ENCODE data around the gene CCDC117.

GRCh38 chr22:28730179-28730578 lies 42.3 kb upstream of the CCDC117 start:
- TF ChIP-seq SP1 (IDR thresholded peaks at IDR 0.05): no peak
- TF ChIP-seq TARDBP (IDR thresholded peaks at IDR 0.05): no peak
- TF ChIP-seq FOXK2 (IDR thresholded peaks at IDR 0.05): no peak
- TF ChIP-seq L3MBTL2 (conservative IDR thresholded peaks at IDR 0.05): no peak
- TF ChIP-seq PKNOX1 (IDR thresholded peaks at IDR 0.05): no peak
- no peak for TF ChIP-seq ARNT (IDR thresholded peaks at IDR 0.05)
- no peak for TF ChIP-seq NFRKB (IDR thresholded peaks at IDR 0.05)
- TF ChIP-seq ELF4 (IDR thresholded peaks at IDR 0.05): no peak
- no peak for TF ChIP-seq SUZ12 (IDR thresholded peaks at IDR 0.05)
- TF ChIP-seq CTBP1 (IDR thresholded peaks at IDR 0.05; ENCODE audit: borderline replicate concordance): no peak
- TF ChIP-seq FOXM1 (IDR thresholded peaks at IDR 0.05; ENCODE audit: borderline replicate concordance): no peak
- TF ChIP-seq HDGF (IDR thresholded peaks at IDR 0.05; ENCODE audit: borderline replicate concordance): no peak
- TF ChIP-seq ZNF384 (IDR thresholded peaks at IDR 0.05): no peak
- no peak for TF ChIP-seq FOXA1 (IDR thresholded peaks at IDR 0.05)

Data from HEK293T (cell line).